Measurements from ENCODE around the gene IQGAP1.

The IQGAP1 gene

DNA sequence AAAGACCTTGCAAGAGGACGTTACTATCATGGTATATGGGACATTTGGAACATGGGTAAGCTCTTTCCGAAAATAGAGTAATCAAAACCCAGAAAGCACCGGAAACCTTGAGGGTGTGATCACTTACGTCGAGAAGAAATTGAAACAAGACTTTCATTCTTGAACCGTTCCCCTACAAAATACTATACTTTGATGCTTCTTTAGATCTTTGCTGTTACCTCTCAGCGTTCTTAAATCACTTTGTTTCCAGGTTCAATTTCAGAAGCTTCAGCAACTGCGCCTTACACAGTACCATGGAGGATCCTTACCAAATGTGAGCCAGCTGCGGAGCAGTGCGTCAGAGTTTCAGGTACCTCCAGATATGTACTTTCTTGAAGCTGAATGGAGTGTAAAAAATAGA, 151.7 kb downstream of the IQGAP1 start:
- DNase-seq = no peak

DNA sequence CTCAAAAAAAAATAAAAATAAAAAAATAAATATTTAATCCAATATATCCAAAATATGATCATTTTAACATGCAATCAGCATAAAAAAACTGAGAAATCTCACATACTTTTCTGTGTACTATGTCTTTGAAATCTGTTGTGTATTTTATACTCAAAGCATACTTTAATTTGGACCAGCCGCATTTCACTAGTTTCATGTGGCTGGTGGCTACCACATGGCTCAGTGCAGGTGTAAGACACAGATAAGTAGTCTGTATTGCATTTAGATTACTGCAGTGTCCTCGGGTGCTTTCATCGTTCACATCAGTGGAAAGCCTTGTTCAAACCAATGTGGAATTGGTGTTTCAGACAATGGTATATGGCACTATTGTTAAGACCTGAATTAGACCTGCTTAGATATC, 152.7 kb downstream of the IQGAP1 start:
- no peak for DNase-seq

DNA sequence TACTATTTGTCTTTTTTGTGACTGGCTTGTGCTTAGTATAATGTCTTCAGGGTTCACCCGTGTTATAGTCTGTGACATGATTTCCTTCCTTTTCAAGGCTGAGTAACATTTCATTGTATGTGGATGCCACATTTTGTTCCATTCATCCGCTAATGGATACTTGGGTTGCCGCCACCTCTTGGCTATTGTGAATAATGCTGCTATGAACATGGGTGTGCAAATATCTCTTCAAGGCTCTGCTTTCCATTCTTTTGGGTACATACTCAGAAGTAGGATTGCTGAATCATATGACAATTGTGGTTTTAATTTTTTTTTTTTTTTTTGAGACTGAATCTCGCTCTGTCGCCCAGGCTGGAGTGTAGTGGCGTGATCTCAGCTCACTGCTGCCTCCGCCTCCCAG, 157.1 kb downstream of the IQGAP1 start:
- DNase-seq = no peak

DNA sequence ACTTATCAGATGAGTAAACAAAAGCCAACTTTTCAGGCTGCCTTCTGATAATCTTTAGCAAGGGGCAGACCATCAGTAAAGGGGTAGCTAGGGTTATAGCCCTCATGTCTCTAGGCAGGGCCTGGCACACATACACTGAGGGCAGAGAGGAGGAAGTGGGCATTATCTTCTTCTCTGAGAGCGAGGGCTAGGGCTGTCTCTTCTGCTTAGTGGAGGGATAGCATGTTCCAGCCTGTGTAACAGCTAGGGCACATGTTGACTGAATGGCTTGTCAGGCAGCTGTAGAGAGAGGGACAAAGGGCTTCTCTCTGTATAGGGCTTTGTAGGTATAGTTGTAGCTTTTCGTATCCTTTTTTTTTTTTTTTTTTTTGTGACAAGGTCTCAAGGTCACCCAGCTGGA, 159.5 kb downstream of the IQGAP1 start:
- no peak for DNase-seq

DNA sequence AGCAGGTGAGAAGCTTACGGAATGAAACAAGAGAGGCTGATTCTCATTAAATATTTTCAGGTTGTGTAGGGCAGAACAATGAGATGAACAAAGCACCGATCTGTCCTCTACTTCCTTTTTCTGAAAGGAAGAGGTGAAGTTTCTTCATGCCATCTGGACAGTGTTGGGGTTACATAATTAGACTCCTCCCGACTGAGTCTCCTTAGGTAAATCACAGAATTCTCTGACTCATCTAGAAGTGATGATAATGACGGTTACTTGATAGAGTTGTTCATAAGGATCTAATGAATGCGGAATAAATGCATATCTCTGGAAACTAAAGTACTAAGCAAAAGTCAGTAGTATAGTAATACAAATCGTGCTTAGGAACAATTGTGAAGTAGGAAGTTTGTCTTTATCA, 162.9 kb downstream of the IQGAP1 start:
- peak; percentile 40 for DNase-seq
